Activated naive CD8-positive, alpha-beta T cell treated with anti-CD3 and anti-CD28 coated beads, Interleukin-2, amount 50 U/mL, for 24 hours (primary cell): ENCODE results near the gene ATF3.
"Not testable (repeated sequence)": the region's sequence is repeated elsewhere in the genome, so short reads cannot be mapped to it uniquely, and the experiment has no call there.

Experiments used
- ATAC-seq: fragments of 150-1000 bp; cut with Tn5 transposase; one replicate; pipeline ENCODE4 v1.10.0; 2021
- DNase-seq: peaks from one replicate; pipeline ENCODE4 v3.0.0; 2021
- H3K27ac Mint-ChIP-seq: one replicate; pipeline ENCODE4 v1.8.0; 2021; ENCODE audit warnings: mild to moderate bottlenecking, mixed read lengths
- H3K27me3 Mint-ChIP-seq: one replicate; pipeline ENCODE4 v1.8.0; 2021; ENCODE audit warnings: mixed read lengths
- H3K36me3 Mint-ChIP-seq: one replicate; pipeline ENCODE4 v1.8.0; 2021; ENCODE audit warnings: low read depth, mixed read lengths
- H3K4me1 Mint-ChIP-seq: one replicate; pipeline ENCODE4 v1.8.0; 2021; ENCODE audit warnings: mixed read lengths
- H3K4me3 Mint-ChIP-seq: one replicate; pipeline ENCODE4 v1.8.0; 2021; ENCODE audit warnings: mild to moderate bottlenecking, moderate library complexity, mixed read lengths
- H3K9me3 Mint-ChIP-seq: one replicate; pipeline ENCODE4 v1.8.0; 2021; ENCODE audit warnings: mixed read lengths

The ATF3 gene

DNA sequence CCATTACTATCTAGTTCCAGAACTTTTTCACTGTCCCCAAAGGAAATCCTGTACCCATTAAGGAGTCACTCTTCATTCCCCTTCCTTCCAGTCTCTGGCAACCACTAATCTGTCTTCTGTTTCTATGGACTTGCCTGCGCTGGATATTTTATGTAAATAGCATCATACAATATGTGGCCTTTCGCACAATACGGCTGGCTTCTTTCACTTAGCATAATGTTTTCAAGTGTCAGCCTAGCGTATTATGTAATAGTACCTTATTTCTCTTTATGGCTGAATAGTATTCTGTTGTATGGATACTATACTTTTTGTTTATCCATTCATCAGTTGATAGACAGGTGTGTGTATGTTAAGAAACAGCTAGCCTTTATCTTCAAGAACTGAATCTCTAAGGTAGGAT is 14.3 kb downstream of the ATF3 start:
- H3K27ac Mint-ChIP-seq = no peak overlapping the region

DNA sequence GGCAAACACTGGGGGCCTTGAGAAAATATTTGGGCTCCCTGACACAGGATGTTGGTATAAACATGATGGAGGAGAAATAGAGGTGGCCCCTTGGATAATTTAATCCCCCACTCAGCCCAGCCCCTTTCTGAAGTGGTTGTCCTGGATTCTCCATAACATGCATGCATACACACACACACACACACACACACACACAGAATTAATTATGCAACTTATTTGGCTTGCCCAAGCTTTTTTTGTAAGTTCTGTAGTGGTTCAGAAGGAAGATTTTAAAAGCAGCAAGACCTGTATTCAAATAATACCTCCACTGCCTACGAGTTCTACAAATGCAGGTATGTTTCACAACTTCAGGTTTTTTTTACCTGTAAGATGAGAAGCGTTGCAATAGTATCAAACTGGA is 15.0 kb downstream of the ATF3 start:
- Mint-ChIP-seq H3K36me3 (peaks cover 32% of the 10 kb centered on the region), H3K4me1 (peaks cover 19% of the 10 kb centered on the region), H3K9me3 (no peaks in the 10 kb centered on the region), H3K27ac (no peak overlapping the region), H3K27me3 (peaks cover 4% of the 10 kb centered on the region), H3K4me3 (no peak overlapping the region)
- DNase-seq = no peak
- no peak for ATAC-seq

More for the DNA sequence above, 14.3 kb downstream of the ATF3 start:
- Mint-ChIP-seq H3K4me3 (no peak overlapping the region), H3K9me3 (no peaks in the 10 kb centered on the region), H3K27me3 (peaks cover 4% of the 10 kb centered on the region), H3K36me3 (peaks cover 39% of the 10 kb centered on the region), H3K4me1 (peaks cover 19% of the 10 kb centered on the region)
- DNase-seq (no peak), ATAC-seq (no peak)

GRCh38 chr1:212624976-212625501 is 16.5 kb downstream of the ATF3 start:
- Mint-ChIP-seq H3K27me3 (peaks cover 4% of the 10 kb centered on the region), H3K9me3 (no peaks in the 10 kb centered on the region), H3K27ac (no peak overlapping the region), H3K4me3 (no peak overlapping the region), H3K4me1 (peaks cover 19% of the 10 kb centered on the region), H3K36me3 (peaks cover 19% of the 10 kb centered on the region)
- no peak for ATAC-seq
- no peak for DNase-seq

GRCh38 chr1:212625781-212626450 is 17.4 kb downstream of the ATF3 start:
- peaks cover 10% of the 10 kb centered on the region for H3K36me3 Mint-ChIP-seq
- peaks cover 4% of the 10 kb centered on the region for H3K27me3 Mint-ChIP-seq
- ATAC-seq (no peak), DNase-seq (no peak)
- no peak overlapping the region for H3K27ac Mint-ChIP-seq
- no peak overlapping the region for H3K4me3 Mint-ChIP-seq
- H3K9me3 Mint-ChIP-seq = no peaks in the 10 kb centered on the region
- peaks cover 15% of the 10 kb centered on the region for H3K4me1 Mint-ChIP-seq

DNA sequence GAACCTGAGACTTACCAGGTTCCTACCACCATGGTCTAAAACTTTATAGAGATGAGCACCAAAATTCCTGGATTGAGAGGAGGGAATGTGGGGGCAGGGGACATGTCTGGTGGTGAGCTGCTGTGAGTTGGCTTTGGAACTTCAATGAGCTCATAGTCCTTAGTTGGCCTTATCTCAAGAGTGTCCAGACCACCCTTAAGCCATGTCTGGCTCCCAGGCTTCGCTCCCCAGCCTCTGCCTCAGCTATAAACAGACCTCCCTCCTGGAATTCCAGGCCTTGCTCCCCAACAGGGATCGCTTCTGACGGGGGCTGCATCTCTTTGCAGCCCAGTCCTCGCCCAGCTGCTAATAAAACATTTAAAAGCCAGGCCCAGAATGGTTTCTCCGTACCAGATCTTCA is 19.5 kb downstream of the ATF3 start:
- H3K9me3 Mint-ChIP-seq = no peaks in the 10 kb centered on the region
- H3K4me3 Mint-ChIP-seq = no peak overlapping the region
- no peaks in the 10 kb centered on the region for H3K36me3 Mint-ChIP-seq
- H3K27me3 Mint-ChIP-seq = peaks cover 5% of the 10 kb centered on the region
- H3K4me1 Mint-ChIP-seq = no peaks in the 10 kb centered on the region
- no peak overlapping the region for H3K27ac Mint-ChIP-seq
- no peak for ATAC-seq
- no peak for DNase-seq

- DNase-seq (no peak), ATAC-seq (no peak)
- H3K27ac Mint-ChIP-seq = no peak overlapping the region
- no peaks in the 10 kb centered on the region for H3K36me3 Mint-ChIP-seq
- H3K27me3 Mint-ChIP-seq = peaks cover 5% of the 10 kb centered on the region
- no peak overlapping the region for H3K4me3 Mint-ChIP-seq
- H3K4me1 Mint-ChIP-seq = peaks cover 3% of the 10 kb centered on the region
- no peaks in the 10 kb centered on the region for H3K9me3 Mint-ChIP-seq
Observed at GRCh38 chr1:212628813-212629415, 20.4 kb downstream of the ATF3 start.

DNA sequence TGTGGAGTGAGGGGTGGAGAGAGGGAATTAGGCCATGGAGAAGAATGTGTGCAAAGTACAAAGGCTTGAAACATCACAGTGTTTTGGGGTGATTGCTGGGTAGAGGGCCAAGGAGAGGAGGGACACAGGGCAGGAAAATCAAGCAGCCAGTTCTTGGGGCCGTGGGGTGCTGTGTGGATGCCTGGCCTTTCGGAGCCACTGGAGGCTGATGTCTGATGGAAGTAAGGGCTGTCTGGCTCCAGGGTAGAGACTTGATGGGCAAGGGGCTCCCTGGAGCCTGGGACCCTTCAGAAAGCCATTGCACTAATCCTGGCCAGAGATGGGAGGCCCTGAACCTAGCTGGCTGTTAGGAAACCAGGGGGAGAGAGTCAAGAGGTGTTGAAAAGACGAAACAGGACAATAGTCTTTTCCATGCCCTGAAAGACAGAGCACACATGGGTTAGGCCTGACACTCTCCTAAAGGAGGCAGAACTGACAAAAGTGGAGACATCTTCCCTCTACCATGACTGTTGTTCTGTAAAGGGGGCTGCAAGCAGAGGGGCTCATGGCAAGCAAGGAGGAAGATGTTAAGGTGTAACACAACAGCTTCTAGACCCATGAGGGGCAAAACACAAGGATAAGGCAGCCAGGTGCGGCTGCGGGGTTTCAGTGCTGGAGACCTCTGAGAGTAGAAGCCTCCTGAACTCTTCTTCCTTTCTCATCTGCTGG is 21.0 kb downstream of the ATF3 start:
- Mint-ChIP-seq H3K9me3 (no peaks in the 10 kb centered on the region), H3K27me3 (peaks cover 5% of the 10 kb centered on the region), H3K4me3 (no peak overlapping the region), H3K27ac (no peak overlapping the region), H3K36me3 (no peaks in the 10 kb centered on the region), H3K4me1 (peaks cover 3% of the 10 kb centered on the region)
- DNase-seq (no peak), ATAC-seq (no peak)

- Mint-ChIP-seq H3K4me1 (peaks cover 9% of the 10 kb centered on the region), H3K36me3 (no peaks in the 10 kb centered on the region), H3K9me3 (no peaks in the 10 kb centered on the region), H3K27ac (no peak overlapping the region), H3K4me3 (no peak overlapping the region), H3K27me3 (peaks cover 3% of the 10 kb centered on the region)
- DNase-seq = peak; percentile 66
- peak; percentile 91 for ATAC-seq
Observed at GRCh38 chr1:212630158-212630900, 21.8 kb downstream of the ATF3 start.

DNA sequence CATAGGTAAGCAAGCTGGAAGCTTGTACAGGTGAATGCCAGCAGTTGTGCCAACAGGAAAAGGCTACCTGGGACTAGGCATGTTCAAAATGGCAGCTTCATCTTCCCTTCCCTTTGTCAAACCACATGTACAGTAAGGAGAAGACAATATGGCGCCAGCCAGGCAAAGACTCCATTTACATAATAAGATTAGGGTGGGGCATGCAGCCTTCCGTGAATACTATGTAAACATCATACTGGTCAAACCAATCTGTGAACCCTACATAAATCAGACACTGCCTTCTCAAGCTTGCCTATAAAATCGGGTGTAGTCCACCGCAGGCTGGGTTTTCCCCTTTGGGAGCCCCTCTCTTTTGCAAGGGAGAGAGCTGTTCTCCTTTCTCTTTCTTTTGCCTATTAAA is 24.6 kb downstream of the ATF3 start:
- H3K4me1 Mint-ChIP-seq = peaks cover 31% of the 10 kb centered on the region
- H3K4me3 Mint-ChIP-seq = no peak overlapping the region
- no peaks in the 10 kb centered on the region for H3K36me3 Mint-ChIP-seq
- H3K27me3 Mint-ChIP-seq = peaks cover 3% of the 10 kb centered on the region
- DNase-seq = no peak
- ATAC-seq = no peak
- no peak overlapping the region for H3K27ac Mint-ChIP-seq
- no peaks in the 10 kb centered on the region for H3K9me3 Mint-ChIP-seq

GRCh38 chr1:212634252-212634651 is 25.7 kb downstream of the ATF3 start:
- no peak overlapping the region for H3K27ac Mint-ChIP-seq
- H3K36me3 Mint-ChIP-seq = no peaks in the 10 kb centered on the region
- H3K4me3 Mint-ChIP-seq = no peak overlapping the region
- H3K9me3 Mint-ChIP-seq = no peaks in the 10 kb centered on the region
- peaks cover 4% of the 10 kb centered on the region for H3K27me3 Mint-ChIP-seq
- peaks cover 31% of the 10 kb centered on the region for H3K4me1 Mint-ChIP-seq
- ATAC-seq (no peak), DNase-seq (no peak)

- no peak for DNase-seq
- peaks cover 31% of the 10 kb centered on the region for H3K4me1 Mint-ChIP-seq
- peaks cover 9% of the 10 kb centered on the region for H3K27me3 Mint-ChIP-seq
- no peaks in the 10 kb centered on the region for H3K36me3 Mint-ChIP-seq
- no peaks in the 10 kb centered on the region for H3K9me3 Mint-ChIP-seq
- H3K4me3 Mint-ChIP-seq = no peak overlapping the region
- H3K27ac Mint-ChIP-seq = no peak overlapping the region
- peak; percentile 50 for ATAC-seq
Observed at GRCh38 chr1:212635141-212635631, 26.6 kb downstream of the ATF3 start.

DNA sequence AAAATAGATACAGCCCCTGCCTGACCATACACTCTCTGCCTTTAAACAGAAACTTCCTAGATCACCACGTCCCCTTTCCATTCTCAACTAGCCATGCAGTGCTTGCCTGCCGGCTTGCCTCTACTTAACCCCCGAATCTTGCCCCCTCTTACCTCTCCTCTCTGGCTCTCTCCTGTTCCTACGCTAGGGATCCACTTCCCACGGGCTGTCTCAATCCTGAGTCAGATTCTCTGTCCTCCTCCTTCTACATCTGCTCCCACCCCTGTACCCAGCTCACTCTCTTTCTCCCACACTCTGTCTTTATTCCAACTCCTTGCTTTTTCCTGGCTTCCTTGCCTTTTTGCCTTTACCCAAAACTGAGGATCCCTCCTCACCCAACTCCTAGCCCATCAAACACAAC is 29.3 kb downstream of the ATF3 start:
- DNase-seq = no peak
- Mint-ChIP-seq H3K27ac (no peak overlapping the region), H3K27me3 (peaks cover 7% of the 10 kb centered on the region), H3K9me3 (no peaks in the 10 kb centered on the region), H3K4me3 (no peak overlapping the region), H3K4me1 (peaks cover 31% of the 10 kb centered on the region), H3K36me3 (no peaks in the 10 kb centered on the region)
- no peak for ATAC-seq

GRCh38 chr1:212638492-212639151 is 30.1 kb downstream of the ATF3 start:
- DNase-seq = no peak
- peaks cover 7% of the 10 kb centered on the region for H3K27me3 Mint-ChIP-seq

GRCh38 chr1:212639524-212639923 is 31.0 kb downstream of the ATF3 start:
- not testable (repeated sequence) for H3K27ac Mint-ChIP-seq, ATAC-seq, H3K27me3 Mint-ChIP-seq, H3K9me3 Mint-ChIP-seq, H3K4me3 Mint-ChIP-seq, H3K36me3 Mint-ChIP-seq, DNase-seq
- peaks cover 28% of the 10 kb centered on the region for H3K4me1 Mint-ChIP-seq

More at GRCh38 chr1:212638492-212639151, 30.1 kb downstream of the ATF3 start:
- no peaks in the 10 kb centered on the region for H3K9me3 Mint-ChIP-seq
- no peak for ATAC-seq
- no peak overlapping the region for H3K27ac Mint-ChIP-seq
- peaks cover 29% of the 10 kb centered on the region for H3K4me1 Mint-ChIP-seq
- no peaks in the 10 kb centered on the region for H3K36me3 Mint-ChIP-seq
- H3K4me3 Mint-ChIP-seq = no peak overlapping the region
